CD4-positive, alpha-beta T cell treated with Interleukin-4 for 1 hour (primary cell): ENCODE results near the gene LDHA.

ENCODE experiments used
- DNase-seq, 2 donors: peaks; one replicate each; pipeline ENCODE4 v3.0.0-alpha.2; 2020 to 2022

Gene LDHA

DNA sequence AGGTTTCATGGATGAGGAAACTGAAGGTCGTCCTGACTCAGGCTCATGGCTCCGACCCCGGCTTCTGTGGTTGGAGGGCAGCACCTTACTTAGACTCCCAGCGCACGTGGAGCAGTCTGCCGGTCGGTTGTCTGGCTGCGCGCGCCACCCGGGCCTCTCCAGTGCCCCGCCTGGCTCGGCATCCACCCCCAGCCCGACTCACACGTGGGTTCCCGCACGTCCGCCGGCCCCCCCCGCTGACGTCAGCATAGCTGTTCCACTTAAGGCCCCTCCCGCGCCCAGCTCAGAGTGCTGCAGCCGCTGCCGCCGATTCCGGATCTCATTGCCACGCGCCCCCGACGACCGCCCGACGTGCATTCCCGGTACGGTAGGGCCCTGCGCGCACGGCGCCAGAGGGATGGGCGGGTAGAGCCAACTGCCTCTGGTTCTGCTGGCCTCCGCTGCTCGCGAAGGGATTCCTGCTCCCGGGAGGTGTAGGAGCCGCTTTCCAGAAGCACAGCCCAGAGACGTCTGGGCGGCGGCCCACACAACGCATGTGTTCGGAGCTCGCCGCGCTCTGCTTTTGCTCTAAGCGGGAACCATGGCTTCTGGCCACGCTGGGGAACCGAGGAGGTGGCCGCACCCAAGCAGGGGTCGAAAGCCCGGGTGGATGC lies at the start of gene LDHA:
Gene LDHA, plus strand, starts transcription at position 289 of the 653 bp plus-strand sequence. CDS start 2,280 bp downstream, outside the sequence.
- DNase-seq, result peak; percentile 98

GRCh38 chr11:18347471-18348125 lies 46.8 kb upstream of the LDHA start:
- DNase-seq, result no peak

- DNase-seq, result no peak
Observed at GRCh38 chr11:18352581-18352980, 41.8 kb upstream of the LDHA start.

DNA sequence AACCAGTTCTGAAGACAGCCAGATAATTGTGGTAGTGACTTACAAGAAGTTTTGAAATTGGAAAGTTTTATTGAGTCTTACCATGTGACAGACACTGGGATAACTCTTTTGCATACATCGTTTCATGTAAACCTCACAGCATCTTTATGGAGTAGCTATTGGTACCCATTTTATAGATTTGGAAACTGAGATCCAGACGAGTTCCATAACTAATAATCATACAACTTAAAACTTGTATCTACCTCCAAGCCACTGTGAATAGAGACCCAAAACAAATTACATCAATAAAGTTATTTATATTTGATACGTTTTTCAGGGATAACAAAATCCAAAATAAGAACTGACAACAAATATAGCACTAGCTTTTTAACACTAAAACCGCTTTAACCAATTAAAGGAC lies 35.7 kb upstream of the LDHA start:
- no peak for DNase-seq

DNA sequence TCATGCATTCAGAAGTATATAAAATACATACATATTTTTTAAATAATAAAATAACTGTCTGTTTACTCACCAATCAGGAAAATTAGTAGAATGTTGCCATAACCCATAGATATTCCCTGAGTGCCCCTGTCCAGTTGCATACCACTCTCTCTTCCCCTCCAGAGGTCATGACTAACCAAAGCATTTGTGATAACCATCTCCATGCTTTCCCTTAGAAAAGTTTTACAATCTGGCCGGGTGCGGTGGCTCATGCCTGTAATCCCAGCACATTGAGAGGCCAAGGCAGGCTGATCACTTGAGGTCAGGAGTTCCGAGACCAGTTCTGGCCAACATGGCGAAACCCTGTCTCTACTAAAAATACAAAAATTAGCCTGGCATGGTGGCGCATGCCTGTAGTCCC lies 33.2 kb upstream of the LDHA start:
- DNase-seq, result no peak

- no peak for DNase-seq
Observed at GRCh38 chr11:18364495-18365073, 29.8 kb upstream of the LDHA start.

GRCh38 chr11:18365741-18366140 lies 28.6 kb upstream of the LDHA start:
- no peak for DNase-seq

DNA sequence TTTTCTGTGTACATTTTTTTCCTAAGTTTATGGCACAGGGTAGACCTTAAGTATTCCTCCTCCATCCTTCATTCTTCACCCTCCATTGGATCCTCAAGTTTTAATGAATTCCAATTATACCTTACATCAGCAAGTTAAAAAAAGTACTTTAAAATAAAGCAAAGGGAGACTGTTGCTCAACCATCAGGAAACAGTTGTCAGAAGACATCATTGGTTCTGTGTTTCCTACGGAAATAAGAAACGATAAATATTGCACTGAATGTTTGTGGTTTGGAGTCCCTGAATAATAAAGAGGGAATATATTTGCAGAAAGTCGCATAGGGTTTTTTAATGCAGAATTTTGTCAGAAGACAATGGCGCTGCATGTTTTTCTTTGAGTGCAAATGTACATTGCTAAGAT lies 28.1 kb upstream of the LDHA start:
- DNase-seq, result no peak

DNA sequence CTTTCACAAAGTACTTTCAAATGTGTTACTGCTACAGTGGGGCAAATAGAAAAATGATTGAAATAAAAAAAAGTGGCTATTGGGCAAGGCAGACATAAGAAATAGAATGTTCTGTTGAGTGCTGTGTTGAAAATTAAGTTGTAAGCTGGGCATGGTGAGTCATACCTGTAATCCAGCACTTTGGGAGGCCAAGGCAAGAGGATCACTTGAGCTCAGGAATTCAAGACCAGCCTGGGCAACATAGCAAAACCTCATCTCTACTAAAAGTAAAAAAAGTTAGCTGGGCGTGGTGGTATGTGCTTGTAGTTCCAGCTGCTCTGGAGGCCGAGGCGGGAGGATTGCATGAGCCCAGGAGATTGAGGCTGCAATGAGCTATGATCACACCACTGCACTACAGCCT lies 26.9 kb upstream of the LDHA start:
- no peak for DNase-seq

DNA sequence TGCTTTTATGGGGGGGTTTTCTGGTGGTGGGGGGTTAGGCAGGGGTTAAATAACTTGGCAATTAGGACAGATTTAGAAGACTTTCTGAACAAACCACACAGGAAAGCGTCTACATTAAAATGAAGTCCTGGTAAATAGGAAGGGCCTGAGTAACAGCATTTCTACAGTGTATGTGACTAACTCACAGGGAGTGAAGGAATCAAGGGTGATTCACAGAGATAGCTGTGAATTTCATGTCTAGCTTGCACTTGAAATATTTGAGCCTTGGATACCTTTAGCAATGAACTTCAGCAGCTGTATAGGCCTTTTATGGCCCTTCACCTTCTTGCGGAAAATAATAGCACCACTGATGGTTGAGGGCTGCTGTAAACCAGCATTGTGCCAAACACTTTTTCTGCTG lies 26.1 kb upstream of the LDHA start:
- no peak for DNase-seq

DNA sequence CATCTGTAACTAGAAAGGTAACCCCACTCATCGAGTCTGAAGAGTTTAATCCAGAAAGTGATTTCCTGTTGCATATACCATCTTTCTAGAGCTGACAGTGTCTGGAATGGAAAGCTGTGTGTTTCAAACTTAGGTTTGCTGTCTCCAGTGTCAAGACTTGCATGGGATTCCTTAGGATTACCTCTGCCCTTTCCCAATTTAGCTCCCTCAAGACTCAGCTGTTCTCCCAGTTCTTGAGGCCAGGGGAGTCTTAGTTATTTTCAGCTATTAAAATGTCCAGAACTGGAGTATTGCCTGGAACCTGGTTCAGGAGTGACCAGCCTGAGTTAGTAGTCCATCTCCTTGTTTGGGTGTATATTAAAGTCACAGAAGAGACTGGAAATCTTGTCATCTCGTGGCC lies 25.0 kb upstream of the LDHA start:
- no peak for DNase-seq

DNA sequence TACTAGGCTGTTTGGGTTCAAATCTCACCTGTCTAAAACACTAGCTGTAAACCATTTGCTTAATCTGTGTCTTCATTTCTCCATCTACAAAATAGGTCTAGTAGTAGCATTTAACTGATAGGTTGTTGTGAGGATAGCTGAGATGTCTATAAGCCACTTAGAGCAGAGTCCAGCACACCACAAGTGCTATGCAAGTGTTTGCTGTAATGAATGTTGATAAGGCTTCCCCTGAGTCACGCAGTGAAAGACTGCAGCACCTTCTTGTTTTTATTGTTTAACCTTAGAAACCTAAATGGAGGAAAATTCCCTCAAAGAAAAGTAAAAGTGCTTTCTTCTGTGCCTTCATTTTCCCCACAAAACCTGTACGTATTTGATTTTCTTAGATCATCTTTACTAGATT lies 23.1 kb upstream of the LDHA start:
- no peak for DNase-seq

GRCh38 chr11:18372201-18372600 lies 22.2 kb upstream of the LDHA start:
- no peak for DNase-seq

- no peak for DNase-seq
Observed at GRCh38 chr11:18374956-18375355, 19.4 kb upstream of the LDHA start.

GRCh38 chr11:18375941-18376340 lies 18.4 kb upstream of the LDHA start:
- DNase-seq, result no peak

DNA sequence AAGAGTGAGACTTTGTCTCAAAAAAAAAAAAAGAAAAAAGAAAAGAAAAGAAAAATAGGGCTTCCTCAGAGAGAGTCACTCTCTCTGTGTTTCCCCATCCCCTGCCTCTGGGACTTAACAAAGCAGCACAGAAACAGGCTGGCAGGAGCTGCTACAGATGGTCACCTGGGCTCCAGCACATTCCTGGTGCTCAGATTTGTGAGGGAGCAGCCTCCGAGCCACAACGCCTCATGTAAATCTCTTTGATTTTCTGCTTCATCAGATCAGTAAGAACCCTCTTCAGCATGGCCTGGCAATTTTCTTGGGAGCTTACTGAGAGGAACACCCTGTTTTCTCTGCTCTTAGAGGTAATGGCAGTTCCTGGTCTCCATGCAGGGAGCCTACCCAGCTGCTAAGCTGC lies 15.2 kb upstream of the LDHA start:
- no peak for DNase-seq

- DNase-seq, result peak; percentile 67 to 83
Observed at GRCh38 chr11:18383388-18384156, 10.8 kb upstream of the LDHA start.

DNA sequence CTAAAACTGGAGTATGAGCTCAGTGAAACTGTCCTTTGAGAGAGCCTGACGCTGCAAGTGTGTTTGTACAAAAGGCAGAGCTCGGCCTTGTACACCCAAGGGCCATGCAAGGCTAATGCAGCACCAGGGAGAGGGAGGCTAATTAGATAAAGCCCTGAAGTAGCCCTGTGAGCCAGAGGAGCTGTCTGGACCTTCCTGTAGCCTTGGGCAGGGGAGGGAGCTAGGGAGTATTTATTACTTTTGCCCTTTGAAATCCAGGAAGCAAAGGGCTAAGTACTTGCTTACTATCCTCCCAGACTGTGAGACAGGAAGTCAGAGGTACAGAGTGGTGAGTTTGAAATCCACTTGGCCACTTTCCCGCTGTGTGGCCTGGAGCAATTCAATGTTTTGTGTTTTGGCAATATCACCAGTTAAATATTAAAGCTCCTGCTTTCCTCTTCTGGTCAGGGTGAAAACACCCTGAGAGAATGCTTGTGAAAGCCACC lies 10.2 kb upstream of the LDHA start:
- DNase-seq, result peak in 1 of 2 donors; percentile 35

DNA sequence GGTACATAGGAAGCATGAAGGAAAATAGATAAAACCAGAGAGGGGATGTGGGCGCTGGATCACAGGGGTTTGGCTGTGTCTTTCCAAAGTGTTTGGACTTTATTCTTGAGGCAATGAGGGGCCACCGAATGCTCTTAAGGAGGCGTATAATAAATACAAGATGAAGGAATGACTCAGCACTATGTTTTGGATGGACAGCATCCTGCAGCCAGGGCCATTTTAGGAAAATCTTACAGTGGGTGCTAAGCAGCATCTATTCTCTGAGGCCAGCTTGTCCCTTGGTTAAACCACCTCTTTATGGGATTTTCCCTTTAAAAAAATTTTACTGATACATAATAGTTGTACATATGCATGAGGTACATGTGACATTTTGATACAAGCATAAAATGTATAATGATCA lies 4.3 kb upstream of the LDHA start:
- DNase-seq, result no peak

DNA sequence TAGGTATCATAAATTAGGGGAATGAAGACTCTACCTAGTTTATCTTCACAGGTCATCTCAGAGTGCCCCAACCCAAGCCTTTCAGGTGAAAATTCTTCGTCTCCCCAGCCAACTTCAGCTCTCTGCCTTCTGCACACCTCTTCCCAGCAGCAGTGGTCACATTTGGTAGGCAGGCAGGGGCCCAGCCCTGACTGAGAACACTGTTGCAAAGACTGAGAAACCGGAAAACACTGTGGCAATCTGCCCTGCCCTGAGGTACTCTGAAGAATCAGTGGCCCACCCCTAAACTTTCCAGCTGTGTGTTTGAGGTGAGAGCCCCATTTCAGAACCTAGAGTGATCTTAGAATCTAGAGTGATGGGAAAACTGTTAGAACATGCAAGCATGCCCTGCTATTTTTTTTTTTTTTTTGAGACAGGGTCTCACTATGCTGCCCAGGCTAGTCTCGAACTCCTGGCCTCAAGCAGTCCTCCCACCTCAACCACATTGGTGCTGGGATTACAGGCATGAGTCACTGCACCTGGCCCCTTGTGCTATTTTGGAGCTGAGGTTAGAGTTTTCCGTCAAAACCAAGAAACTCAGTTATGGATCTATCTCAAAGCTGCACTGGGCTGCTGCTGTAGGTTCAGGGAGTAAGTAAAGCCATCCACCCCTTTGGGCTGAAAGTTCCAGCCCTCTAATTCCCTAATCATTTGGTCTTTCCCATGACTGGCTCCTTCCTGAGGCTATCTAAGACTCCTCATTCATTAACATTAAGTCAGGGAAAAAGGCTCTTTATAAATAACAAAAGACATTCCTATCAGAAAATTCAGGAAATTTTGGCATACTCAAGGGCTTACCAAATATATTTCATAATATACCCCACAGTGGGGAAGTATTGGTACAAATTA lies 1.7 kb upstream of the LDHA start:
- peak in 1 of 2 donors; percentile 14 for DNase-seq

DNA sequence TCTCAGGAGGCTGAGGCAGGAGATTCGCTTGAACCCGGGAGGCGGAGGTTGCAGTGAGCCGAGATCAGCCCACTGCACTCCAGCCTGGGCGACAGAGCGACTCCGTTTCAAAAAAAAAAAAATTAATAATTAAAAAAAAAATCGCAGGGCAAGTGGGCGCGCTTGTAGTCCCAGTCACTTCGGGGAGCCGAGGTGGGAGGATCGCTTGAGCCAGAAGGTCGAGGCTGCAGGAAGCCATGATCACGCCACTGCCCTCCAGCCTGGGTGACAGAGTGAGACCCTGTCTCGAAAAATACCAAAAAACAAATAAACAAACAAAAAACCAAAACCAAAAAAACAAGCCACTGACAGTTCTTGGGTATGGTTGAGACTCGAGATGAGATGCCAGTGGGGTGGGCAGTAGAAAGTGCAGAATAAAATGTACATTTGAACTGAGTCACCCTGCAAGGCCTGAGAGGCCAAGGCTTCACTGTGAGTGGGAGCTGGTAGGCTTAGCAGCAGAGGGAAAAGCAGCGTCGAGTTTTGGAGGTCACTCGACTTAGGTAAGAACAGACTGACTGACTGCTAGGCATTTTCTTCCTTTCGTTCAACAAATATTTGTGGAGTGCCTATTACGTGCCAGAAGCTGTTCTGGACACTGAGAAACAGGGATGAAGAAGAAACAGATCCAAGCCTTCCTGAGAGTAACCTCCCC lies 635 bp upstream of the LDHA start:
- no peak for DNase-seq
